ENCODE measurements around the gene OR4D2.
A peak's percentile ranks its signal among the peaks of the same experiment; 100 is the strongest.
"Not testable (repeated sequence)": the region's sequence is repeated elsewhere in the genome, so short reads cannot be mapped to it uniquely, and the experiment has no call there.

OR4D2 gene

GRCh38 chr17:58166682-58167081 lies at the start of gene OR4D2:
TSS of gene OR4D2 (plus strand) at chr17:58166982. CDS start at chr17:58169656, 2,674 bp downstream.
- no peak for FAIRE-seq

DNA sequence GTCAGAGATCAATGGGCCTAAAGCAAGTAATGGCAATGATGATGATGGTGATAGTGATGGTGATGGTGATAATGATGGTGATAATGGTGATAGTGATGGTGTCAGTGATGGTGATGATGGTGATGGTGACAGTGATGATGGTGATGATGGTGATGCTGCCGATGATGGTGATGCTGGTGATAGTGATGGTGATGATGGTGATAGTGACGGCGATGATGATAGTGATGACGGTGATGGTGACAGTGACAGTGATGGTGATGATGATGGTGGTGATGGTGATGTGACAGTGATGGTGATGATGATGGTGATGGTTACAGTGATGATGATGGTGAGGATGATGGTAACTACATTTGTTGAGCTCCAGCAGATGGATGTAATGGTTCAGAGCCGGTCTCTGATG lies 49.4 kb upstream of the OR4D2 start:
- no peak for FAIRE-seq

DNA sequence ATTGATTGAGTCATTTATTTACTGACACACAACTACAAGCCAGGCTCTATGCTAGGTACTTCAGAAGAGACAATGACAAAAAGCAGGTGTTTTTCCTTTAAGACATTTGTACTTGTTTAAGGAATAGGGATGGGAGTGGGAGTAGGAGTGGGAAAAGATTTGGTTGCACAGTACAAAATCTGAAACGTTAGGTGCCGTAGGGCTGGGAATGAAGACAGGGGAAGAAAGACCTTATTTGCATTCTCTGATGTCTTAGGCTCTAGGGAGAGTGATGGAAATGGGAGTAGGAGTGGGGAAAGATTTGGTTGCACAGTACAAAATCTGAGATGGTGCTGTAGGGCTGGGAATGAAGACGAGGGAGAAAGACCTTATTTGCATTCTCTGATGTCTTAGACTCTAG lies 47.3 kb upstream of the OR4D2 start:
- FAIRE-seq: no peak

DNA sequence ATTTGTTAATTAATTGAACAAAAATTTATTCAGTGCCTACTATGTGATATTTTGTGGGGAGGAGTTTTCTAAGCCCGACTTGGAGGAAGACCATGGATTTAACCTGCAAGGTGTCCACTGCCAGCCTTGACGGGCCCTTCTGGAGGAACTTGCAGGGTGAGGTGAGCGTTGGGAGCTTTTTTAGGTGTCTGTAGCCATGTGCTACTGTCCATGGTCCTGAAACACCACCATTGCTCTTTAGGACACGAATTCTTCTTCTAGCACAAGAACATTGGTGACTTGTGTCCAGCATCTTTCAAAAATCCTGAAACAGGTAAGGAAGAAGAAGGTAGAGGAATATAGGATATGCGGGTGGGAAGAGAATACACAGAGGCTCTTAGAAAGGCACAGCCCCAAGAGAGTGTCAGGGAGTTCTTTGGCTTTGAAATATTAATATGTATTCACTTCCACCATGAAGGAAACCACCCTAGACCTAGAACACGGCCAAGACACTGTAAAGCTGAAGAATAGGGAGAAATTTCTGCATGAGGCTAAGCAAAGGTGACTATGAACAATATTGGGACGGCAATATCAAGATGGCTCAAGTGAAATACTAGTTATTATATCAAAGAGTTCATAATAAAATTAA lies 46.5 kb upstream of the OR4D2 start:
- no peak for FAIRE-seq

DNA sequence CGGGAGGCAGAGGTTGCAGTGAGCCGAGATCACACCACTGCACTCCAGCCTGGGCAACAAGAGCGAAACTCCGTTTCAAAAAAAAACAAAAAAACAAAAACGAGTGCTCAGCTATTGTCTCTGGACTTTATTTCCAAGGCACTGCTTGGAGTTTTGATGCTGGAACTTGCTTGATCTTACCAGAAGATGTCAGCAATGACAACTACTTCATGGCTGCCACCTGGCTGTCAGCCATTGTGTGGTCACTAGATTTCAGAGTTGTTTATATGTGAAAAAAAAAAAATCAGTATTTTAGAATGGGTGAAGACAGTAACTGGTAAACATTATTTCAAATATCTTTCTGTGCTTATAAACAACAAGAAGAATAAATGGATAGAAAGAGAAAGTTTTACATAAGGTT lies 44.9 kb upstream of the OR4D2 start:
- peak; percentile 69 for FAIRE-seq

- no peak for FAIRE-seq
Measured at GRCh38 chr17:58127846-58128245, 38.9 kb upstream of the OR4D2 start.

GRCh38 chr17:58132697-58133096 lies 34.1 kb upstream of the OR4D2 start:
- not testable (repeated sequence) for FAIRE-seq

DNA sequence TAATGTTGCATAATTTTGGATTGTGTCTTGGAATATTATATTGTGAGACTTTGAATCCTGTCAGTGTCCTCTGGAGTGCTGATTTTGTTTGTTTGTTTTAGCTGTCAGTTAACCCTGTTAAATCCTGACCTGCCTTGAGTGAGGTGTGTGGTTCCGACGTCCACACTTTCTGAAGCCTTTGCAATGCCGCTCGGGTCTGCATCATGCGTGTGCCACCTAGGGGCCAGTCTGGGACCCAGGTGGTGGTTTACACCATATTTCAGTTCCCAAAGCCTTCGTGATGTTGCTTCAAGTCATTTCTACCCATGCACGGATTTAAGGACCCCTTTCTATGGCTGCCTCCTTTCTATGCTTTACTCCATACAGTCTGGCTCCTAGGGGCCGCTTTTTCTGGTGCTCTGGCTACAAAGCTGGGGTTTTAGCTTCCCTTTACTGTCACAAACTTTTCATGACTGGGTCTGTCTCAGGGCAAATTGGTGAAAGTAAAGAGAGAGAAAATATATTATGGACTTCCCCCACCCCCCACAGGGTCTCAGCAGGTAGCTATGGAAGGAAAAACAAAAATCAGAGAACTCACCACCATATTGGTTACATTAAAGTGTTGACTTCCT lies 30.0 kb upstream of the OR4D2 start:
- no peak for FAIRE-seq

- FAIRE-seq: no peak
Measured at GRCh38 chr17:58141505-58141904, 25.3 kb upstream of the OR4D2 start.

- not testable (repeated sequence) for FAIRE-seq
Measured at GRCh38 chr17:58143335-58143734, 23.4 kb upstream of the OR4D2 start.

DNA sequence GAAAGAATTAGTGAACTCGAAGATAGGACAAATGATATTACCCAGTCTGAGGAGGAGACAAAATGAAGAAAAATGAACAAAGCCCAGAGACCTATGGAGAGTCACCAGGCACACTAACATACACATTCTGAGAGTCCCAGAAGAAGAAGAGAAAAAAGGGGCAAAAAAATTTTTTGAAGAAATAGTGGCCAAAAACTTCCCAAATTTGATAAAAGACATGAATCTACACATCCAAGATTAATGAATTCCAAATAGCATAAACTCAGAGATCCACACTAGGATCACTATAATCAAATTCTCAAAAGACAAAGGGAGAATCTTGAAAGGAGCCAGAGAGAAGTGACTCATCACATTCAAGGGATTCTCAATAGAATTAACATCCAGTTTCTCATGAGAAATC lies 22.0 kb upstream of the OR4D2 start:
- FAIRE-seq: no peak

GRCh38 chr17:58147930-58148434 lies 18.8 kb upstream of the OR4D2 start, which contains the start of gene OR4D1:
TSS of gene OR4D1 (plus strand) at chr17:58148384. CDS start at chr17:58155154, 6,770 bp downstream.
- no peak for FAIRE-seq

DNA sequence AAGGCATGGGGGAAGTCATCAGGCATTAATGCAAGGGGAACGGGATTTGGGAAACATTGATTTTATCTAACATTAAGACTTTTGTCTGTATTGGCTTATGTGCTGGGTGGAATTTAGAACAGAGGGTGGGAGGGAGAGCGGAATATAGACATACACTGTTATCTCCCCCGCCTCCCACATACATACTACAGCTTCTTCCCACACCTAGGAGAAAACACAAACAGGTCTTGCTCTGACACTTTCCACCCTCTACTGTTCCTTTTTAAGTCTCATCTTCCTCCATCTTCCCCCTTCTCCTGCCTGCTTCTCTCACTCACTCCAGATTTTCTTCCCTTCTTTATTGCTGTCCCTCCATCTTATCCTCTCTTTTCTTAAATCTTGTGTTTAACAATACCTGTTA lies 18.2 kb upstream of the OR4D2 start:
- no peak for FAIRE-seq

- FAIRE-seq: no peak
Measured at GRCh38 chr17:58150394-58150793, 16.4 kb upstream of the OR4D2 start.

DNA sequence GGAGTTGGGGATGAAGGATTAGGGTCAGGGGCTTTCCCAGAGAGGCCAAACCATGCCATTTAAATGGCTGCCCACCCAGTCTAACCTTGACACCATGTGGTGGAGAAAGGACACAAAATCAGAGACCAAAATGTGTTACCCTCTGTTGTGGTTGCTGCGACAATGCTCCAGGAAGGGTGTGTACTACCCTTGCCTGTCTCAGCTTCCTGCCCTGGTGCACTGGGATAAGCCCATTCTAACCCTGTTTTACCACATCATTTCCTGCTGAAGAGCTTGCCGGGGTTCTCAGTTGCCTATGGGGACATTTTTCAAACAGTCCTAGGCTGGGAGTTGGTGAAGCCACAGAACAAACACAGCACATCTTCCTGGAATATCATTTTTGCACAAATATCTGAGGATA lies 13.7 kb upstream of the OR4D2 start:
- FAIRE-seq: no peak

DNA sequence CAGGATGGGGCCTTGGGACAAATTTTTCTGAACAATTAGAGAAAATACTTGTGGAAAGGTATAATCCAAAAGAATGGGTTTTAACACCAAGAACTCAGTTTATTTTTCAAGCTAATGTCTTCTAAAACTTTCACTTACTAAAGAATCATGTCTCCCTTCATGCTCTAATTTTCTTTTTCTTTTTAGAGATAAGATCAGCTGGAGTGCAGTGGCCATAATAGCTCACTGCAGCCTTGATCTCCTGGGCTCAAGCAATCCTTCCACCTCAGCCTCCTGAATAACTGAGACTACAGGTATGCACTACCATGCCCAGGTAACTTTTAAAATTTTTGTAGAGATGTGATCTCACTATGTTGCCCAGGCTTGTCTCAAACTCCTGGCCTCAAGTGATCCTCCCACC lies 13.1 kb upstream of the OR4D2 start:
- FAIRE-seq: no peak

DNA sequence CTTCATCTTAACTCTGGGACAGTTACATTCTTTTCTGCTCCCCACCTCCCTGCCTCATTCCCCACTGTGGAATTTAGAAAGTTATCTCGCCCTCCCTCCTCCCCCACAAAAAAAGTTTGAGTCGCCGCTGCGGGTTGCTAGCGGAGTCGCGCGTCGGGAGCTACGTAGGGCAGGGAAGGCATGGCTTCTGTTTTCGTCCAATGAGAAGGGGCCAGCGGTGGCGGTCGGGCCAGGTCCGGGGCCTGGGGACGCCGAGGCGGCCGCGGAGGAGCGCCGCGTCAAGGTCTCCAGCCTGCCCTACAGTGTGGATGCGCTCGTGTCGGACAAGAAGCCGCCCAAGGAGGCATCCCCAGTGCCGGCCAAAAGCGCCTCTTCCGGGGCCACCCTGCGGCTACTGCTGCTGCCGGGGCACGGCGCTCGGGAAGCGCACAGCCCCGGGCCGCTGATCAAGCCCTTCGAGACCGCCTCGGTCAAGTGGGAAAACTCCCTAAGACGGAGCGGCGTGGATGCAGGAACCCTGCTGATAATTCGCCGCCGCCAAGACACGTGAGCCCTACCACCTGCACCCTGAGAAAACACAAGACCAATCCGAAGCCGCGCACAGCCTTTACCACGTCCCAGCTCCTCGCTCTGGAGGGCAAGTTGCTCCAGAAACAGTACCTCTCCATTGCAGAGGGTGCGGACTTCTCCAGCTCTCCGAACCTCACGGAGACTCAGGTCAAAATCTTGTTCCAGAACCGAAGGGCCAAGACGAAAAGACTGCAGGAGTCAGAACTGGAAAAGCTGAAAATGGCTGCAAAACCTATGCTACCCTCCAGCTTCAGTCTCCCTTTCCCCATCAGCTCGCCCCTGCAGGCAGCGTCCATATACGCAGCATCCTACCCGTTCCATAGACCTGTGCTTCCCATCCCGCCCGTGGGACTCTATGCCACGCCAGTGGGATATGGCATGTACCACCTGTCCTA lies 9.7 kb upstream of the OR4D2 start:
- no peak for FAIRE-seq

DNA sequence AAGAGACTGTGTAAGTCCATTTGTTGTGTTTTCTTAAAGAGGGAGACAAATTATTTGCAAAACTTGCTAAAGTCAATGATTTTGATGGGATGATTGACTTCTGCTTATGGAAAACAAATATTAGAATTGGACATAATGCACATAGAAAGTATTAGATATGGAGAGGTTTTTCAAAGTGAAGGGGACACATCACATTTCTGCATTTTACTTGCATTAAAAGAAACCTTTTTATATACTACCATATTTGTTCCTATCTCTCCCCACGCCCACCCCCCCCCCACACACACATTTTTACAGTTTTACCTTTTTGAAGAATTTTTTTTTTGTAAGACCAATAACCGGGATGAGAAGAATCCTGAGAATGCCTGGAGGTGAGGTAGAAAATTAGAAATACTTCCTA lies 8.6 kb upstream of the OR4D2 start:
- FAIRE-seq: no peak

DNA sequence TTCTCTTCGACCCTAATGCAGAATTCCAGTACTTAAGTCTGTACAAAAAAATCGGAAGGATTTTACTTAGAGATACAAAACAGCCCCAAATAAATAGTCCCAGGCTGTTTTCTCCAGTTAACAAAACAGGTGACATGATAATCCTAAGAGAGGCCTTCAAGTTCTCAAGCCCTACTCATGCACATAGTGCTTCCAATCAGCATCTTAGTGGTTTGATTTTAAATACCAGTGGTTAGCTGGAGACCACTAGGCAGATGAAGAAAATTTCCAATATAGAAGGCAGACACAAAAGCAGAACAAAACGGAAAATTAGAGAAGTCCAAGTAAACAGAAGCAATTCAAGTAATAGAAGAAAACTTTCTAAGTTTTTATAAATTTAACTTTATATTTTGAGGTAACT lies 5.2 kb upstream of the OR4D2 start:
- FAIRE-seq: no peak

GRCh38 chr17:58165981-58166380 lies 801 bp upstream of the OR4D2 start:
- no peak for FAIRE-seq

DNA sequence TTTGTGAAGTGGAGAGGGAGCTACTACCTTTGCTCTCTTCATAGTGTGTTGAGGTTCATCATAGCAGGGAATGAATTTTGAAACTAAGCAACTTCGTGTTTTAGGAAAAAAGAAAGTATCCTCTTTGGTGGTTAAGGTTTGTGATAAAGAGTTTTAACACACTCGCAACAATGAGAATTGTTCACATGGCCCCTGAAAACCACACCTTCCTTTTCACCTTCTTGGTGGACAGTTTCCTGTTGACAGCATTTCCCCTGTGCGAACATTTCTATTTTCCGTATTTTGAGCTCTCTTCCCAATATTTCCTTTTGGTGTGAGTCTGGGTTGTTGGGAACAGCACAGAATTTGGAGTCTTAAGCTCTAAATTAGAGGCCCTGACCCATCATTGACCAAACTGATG lies 3.8 kb downstream of the OR4D2 start:
- FAIRE-seq: no peak

GRCh38 chr17:58172369-58173071 lies 5.7 kb downstream of the OR4D2 start:
- FAIRE-seq: no peak

DNA sequence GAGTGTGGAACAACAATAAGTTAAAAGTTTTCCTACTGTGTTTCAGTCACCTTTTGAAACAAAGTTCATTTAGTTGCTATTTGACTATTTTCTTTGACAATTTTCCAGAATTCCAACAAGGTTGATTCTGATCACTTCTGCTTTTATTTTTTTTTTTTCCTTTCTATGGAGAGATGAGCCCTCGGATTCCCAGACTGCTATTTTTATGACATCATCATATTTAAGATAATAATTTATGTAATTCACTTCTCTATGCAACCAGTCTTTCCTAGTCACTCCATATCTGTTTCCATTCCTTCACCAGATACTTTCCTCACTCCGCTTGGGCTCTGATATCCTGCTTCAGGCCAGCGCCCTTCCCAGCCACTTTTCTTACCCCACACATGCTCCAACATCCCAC lies 8.1 kb downstream of the OR4D2 start:
- no peak for FAIRE-seq
